GM12801 (cell line): Measurements from ENCODE around the gene SMAD4.

Experiments
- TF ChIP-seq, protein P1 (sequence below): IDR thresholded peaks from one replicate; pipeline ENCODE4 v1.5.1; 2011; ENCODE audit warnings: control low read depth; ENCODE audit not compliant: insufficient read length; ENCODE audit errors: extremely low read depth

Gene SMAD4

DNA sequence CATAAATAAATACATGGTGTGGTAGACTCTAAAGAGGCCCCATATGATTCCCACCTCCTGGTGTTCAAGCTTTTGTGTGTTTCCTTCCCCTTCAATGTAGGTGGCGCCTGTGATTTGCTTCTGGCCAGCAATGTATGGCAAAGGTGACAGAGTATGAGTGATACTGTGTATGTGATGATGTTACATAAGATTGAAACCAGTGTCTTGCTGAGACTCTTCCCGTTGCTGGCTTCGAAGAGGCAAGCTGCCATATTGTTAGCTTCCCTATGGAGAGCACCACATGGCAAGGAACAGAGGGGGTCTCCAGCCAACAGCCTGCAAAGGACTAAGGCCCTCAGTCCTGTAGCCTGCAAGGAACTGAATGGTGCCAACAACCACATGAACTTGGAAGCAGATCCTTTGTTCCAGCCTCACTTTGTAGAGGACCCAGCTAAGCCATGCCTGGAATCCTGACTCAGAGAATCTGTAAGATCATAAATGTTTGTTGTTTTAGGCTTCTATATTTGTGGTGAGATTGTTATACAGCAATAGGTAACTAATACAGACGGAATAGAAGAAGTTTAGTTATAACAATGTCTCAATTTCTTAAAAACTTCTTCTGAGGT lies 1.7 kb upstream of the SMAD4 start:
- TF ChIP-seq, protein P1, sequence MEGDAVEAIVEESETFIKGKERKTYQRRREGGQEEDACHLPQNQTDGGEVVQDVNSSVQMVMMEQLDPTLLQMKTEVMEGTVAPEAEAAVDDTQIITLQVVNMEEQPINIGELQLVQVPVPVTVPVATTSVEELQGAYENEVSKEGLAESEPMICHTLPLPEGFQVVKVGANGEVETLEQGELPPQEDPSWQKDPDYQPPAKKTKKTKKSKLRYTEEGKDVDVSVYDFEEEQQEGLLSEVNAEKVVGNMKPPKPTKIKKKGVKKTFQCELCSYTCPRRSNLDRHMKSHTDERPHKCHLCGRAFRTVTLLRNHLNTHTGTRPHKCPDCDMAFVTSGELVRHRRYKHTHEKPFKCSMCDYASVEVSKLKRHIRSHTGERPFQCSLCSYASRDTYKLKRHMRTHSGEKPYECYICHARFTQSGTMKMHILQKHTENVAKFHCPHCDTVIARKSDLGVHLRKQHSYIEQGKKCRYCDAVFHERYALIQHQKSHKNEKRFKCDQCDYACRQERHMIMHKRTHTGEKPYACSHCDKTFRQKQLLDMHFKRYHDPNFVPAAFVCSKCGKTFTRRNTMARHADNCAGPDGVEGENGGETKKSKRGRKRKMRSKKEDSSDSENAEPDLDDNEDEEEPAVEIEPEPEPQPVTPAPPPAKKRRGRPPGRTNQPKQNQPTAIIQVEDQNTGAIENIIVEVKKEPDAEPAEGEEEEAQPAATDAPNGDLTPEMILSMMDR, result no peak

- TF ChIP-seq, protein P1, result no peak
Observed at GRCh38 chr18:51029378-51029693, 677 bp upstream of the SMAD4 start.

DNA sequence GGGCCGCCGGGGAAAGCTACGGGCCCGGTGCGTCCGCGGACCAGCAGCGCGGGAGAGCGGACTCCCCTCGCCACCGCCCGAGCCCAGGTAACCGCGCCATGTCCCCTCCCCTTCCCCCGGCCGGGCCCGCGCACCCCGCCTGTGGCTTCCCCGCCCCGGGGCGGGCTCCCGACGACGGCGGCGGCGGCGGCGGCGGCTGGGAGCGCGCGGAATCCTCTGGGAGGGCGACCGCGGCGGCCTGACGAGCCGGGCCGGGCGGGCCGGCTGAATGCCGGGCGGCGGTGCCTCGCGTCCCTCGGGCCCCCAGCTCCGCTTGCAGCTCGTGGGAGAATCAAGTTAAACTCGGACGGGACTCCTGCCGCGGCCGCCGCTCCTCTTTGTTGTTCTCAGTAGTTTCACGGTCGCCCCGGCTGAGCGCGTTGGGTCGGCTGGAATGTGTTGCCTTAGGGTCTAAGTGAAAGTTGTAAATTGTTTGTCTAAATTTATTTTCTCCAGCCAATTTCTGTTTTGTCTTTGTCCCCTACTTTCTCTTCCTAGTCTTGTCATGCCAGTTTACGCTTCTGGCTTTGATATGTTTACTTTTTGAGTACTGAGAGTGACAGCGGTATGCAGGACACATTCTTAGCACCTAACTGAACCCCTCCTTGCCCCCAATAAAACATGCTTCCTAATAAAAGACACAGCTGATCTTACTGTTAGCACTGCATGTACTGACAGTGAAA lies 685 bp downstream of the SMAD4 start:
- TF ChIP-seq, protein P1, result no peak

GRCh38 chr18:51032193-51032592 lies 2.2 kb downstream of the SMAD4 start:
- TF ChIP-seq, protein P1, result no peak

GRCh38 chr18:51037230-51037629 lies 7.2 kb downstream of the SMAD4 start:
- TF ChIP-seq, protein P1, result no peak

GRCh38 chr18:51038110-51038509 lies 8.1 kb downstream of the SMAD4 start:
- TF ChIP-seq, protein P1, result no peak

DNA sequence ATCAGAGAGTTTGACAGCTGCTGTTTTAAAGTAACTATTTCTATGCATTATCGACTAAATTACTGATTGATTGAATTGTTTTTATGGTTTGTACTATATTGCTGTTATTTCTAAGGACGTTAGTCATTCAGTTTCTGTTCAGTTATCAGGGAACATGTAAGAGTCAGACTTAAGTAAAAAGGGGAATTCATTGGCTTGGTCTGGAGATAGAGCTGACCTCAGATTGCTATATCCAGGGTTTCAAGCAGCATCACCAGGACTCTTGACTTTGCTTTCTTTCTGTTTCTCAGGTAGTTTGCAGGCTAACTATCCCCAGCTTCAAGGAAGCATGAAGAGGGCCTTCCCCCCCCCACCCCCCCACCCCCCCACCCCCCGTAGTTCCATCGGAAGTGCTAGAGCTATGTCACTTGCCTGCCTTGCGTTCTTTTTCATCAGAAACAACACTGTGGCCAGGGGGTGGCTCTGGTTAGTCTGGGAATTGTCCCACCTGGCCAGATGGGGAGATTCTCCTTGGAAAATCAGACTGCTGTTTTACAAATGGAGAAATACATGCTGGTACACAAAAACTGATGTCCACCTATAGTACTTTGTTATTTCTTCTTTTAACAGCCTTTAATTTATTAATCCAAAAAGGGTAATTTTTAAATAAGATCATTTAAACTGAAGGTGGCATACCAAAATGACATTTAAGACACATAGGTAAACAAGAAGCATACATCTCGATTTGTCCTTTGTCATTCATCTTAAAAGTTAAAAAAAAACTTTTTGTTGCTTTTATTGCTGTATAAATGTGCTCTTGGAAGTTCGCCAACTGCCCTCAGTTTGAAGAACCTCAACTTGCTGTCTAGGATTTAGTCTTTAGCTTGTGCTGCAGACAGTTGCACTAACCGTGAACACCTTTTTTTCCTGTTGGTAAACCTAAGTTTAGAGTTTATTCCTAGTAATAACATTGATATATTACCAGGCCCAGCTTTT lies 9.4 kb downstream of the SMAD4 start:
- TF ChIP-seq, protein P1, result no peak
